Activated naive CD8-positive, alpha-beta T cell treated with anti-CD3 and anti-CD28 coated beads, Interleukin-2, amount 50 U/mL, for 24 hours (primary cell): ENCODE results near the gene OBSCN.

Experiments
- ATAC-seq: fragments of 150-1000 bp; cut with Tn5 transposase; one replicate; pipeline ENCODE4 v1.10.0; 2021
- DNase-seq: peaks from one replicate; pipeline ENCODE4 v3.0.0; 2021
- H3K27ac Mint-ChIP-seq: one replicate; pipeline ENCODE4 v1.8.0; 2021; ENCODE audit warnings: mild to moderate bottlenecking, mixed read lengths
- H3K27me3 Mint-ChIP-seq: one replicate; pipeline ENCODE4 v1.8.0; 2021; ENCODE audit warnings: mixed read lengths
- H3K36me3 Mint-ChIP-seq: one replicate; pipeline ENCODE4 v1.8.0; 2021; ENCODE audit warnings: low read depth, mixed read lengths
- H3K4me1 Mint-ChIP-seq: one replicate; pipeline ENCODE4 v1.8.0; 2021; ENCODE audit warnings: mixed read lengths
- H3K4me3 Mint-ChIP-seq: one replicate; pipeline ENCODE4 v1.8.0; 2021; ENCODE audit warnings: mild to moderate bottlenecking, moderate library complexity, mixed read lengths
- H3K9me3 Mint-ChIP-seq: one replicate; pipeline ENCODE4 v1.8.0; 2021; ENCODE audit warnings: mixed read lengths

OBSCN gene

GRCh38 chr1:228207851-228208821 lies at the start of gene OBSCN:
TSS of gene OBSCN (plus strand) at chr1:228208044. CDS start at chr1:228211784, 3,740 bp downstream.
- no peaks in the 10 kb centered on the region for H3K9me3 Mint-ChIP-seq
- DNase-seq (no peak), ATAC-seq (no peak)
- H3K4me1 Mint-ChIP-seq, result no peaks in the 10 kb centered on the region
- no peak within 1 kb of the TSS for H3K4me3 Mint-ChIP-seq
- H3K27ac Mint-ChIP-seq, result no peak within 1 kb of the TSS
- H3K27me3 Mint-ChIP-seq, result peaks cover 10% of the 10 kb centered on the region
- H3K36me3 Mint-ChIP-seq, result no peaks in the 10 kb centered on the region

GRCh38 chr1:228158151-228159007 lies 49.5 kb upstream of the OBSCN start:
- H3K4me1 Mint-ChIP-seq, result peaks cover 28% of the 10 kb centered on the region
- no peak overlapping the region for H3K4me3 Mint-ChIP-seq
- ATAC-seq (no peak), DNase-seq (no peak)
- no peaks in the 10 kb centered on the region for H3K36me3 Mint-ChIP-seq
- no peaks in the 10 kb centered on the region for H3K9me3 Mint-ChIP-seq
- no peak overlapping the region for H3K27ac Mint-ChIP-seq
- H3K27me3 Mint-ChIP-seq, result no peaks in the 10 kb centered on the region

- no peaks in the 10 kb centered on the region for H3K9me3 Mint-ChIP-seq
- no peaks in the 10 kb centered on the region for H3K27me3 Mint-ChIP-seq
- ATAC-seq, result no peak
- DNase-seq, result no peak
- H3K4me1 Mint-ChIP-seq, result peaks cover 32% of the 10 kb centered on the region
- H3K4me3 Mint-ChIP-seq, result no peak overlapping the region
- H3K27ac Mint-ChIP-seq, result no peak overlapping the region
- no peaks in the 10 kb centered on the region for H3K36me3 Mint-ChIP-seq
These were observed 48.7 kb upstream of the OBSCN start for GRCh38 chr1:228159008-228159665.

GRCh38 chr1:228160201-228160761 lies 47.6 kb upstream of the OBSCN start:
- no peak overlapping the region for H3K4me3 Mint-ChIP-seq
- peaks cover 33% of the 10 kb centered on the region for H3K4me1 Mint-ChIP-seq
- no peak for ATAC-seq
- H3K27me3 Mint-ChIP-seq, result no peaks in the 10 kb centered on the region
- DNase-seq, result no peak
- H3K9me3 Mint-ChIP-seq, result no peaks in the 10 kb centered on the region
- no peak overlapping the region for H3K27ac Mint-ChIP-seq
- H3K36me3 Mint-ChIP-seq, result no peaks in the 10 kb centered on the region

- H3K27me3 Mint-ChIP-seq, result no peaks in the 10 kb centered on the region
- no peaks in the 10 kb centered on the region for H3K9me3 Mint-ChIP-seq
- H3K36me3 Mint-ChIP-seq, result no peaks in the 10 kb centered on the region
- no peak for ATAC-seq
- H3K4me3 Mint-ChIP-seq, result no peak overlapping the region
- H3K27ac Mint-ChIP-seq, result no peak overlapping the region
- no peak for DNase-seq
- peaks cover 28% of the 10 kb centered on the region for H3K4me1 Mint-ChIP-seq
These were observed 46.5 kb upstream of the OBSCN start for GRCh38 chr1:228161362-228161761.

GRCh38 chr1:228161866-228162265 lies 46.0 kb upstream of the OBSCN start:
- H3K4me3 Mint-ChIP-seq, result no peak overlapping the region
- H3K4me1 Mint-ChIP-seq, result peaks cover 32% of the 10 kb centered on the region
- no peak overlapping the region for H3K27ac Mint-ChIP-seq

GRCh38 chr1:228162286-228163006 lies 45.4 kb upstream of the OBSCN start:
- H3K9me3 Mint-ChIP-seq, result no peaks in the 10 kb centered on the region
- no peaks in the 10 kb centered on the region for H3K27me3 Mint-ChIP-seq
- no peak overlapping the region for H3K4me3 Mint-ChIP-seq
- no peak for DNase-seq
- no peaks in the 10 kb centered on the region for H3K36me3 Mint-ChIP-seq
- H3K27ac Mint-ChIP-seq, result no peak overlapping the region
- H3K4me1 Mint-ChIP-seq, result peaks cover 30% of the 10 kb centered on the region
- no peak for ATAC-seq

More at GRCh38 chr1:228161866-228162265, 46.0 kb upstream of the OBSCN start:
- ATAC-seq, result no peak
- H3K36me3 Mint-ChIP-seq, result no peaks in the 10 kb centered on the region
- no peaks in the 10 kb centered on the region for H3K27me3 Mint-ChIP-seq
- no peaks in the 10 kb centered on the region for H3K9me3 Mint-ChIP-seq
- no peak for DNase-seq

GRCh38 chr1:228163007-228163753 lies 44.7 kb upstream of the OBSCN start:
- H3K4me1 Mint-ChIP-seq, result peaks cover 34% of the 10 kb centered on the region
- no peaks in the 10 kb centered on the region for H3K36me3 Mint-ChIP-seq
- ATAC-seq (no peak), DNase-seq (no peak)
- no peak overlapping the region for H3K4me3 Mint-ChIP-seq
- H3K9me3 Mint-ChIP-seq, result no peaks in the 10 kb centered on the region
- no peaks in the 10 kb centered on the region for H3K27me3 Mint-ChIP-seq
- H3K27ac Mint-ChIP-seq, result peak overlapping the region; percentile 96

- Mint-ChIP-seq H3K27me3 (no peaks in the 10 kb centered on the region), H3K36me3 (no peaks in the 10 kb centered on the region), H3K4me1 (peaks cover 34% of the 10 kb centered on the region), H3K27ac (peak overlapping the region; percentile 96), H3K9me3 (no peaks in the 10 kb centered on the region), H3K4me3 (peak overlapping the region; percentile 86)
- DNase-seq (no peak), ATAC-seq (no peak)
These were observed 43.9 kb upstream of the OBSCN start for GRCh38 chr1:228163776-228164519.

- H3K27me3 Mint-ChIP-seq, result no peaks in the 10 kb centered on the region
- ATAC-seq, result no peak
- H3K4me1 Mint-ChIP-seq, result peaks cover 34% of the 10 kb centered on the region
- no peak for DNase-seq
- peak overlapping the region; percentile 86 for H3K4me3 Mint-ChIP-seq
- no peaks in the 10 kb centered on the region for H3K9me3 Mint-ChIP-seq
- H3K27ac Mint-ChIP-seq, result peak overlapping the region; percentile 96
- H3K36me3 Mint-ChIP-seq, result no peaks in the 10 kb centered on the region
These were observed 43.1 kb upstream of the OBSCN start for GRCh38 chr1:228164561-228165371.

- DNase-seq, result peak; percentile 99
- peak; percentile 89 for ATAC-seq
- peak within 1 kb of the TSS; percentile 86 for H3K4me3 Mint-ChIP-seq
- no peaks in the 10 kb centered on the region for H3K9me3 Mint-ChIP-seq
- no peaks in the 10 kb centered on the region for H3K36me3 Mint-ChIP-seq
- peaks cover 34% of the 10 kb centered on the region for H3K4me1 Mint-ChIP-seq
- no peaks in the 10 kb centered on the region for H3K27me3 Mint-ChIP-seq
- peak within 1 kb of the TSS; percentile 96 for H3K27ac Mint-ChIP-seq
These were observed 42.3 kb upstream of the OBSCN start, which contains the start of gene IBA57 for GRCh38 chr1:228165372-228166169. TSS of gene IBA57 (plus strand) at chr1:228165804. CDS start at chr1:228165817, 13 bp downstream.
